ENCODE measurements around the gene COPA. TPM values are rescaled to one million over a fixed set of nuclear protein-coding genes. Genes with fewer than 3 reads are reported as not detected.

COPA gene
- total RNA-seq, 1 experiment from 2014 or later, result 118 TPM

GRCh38 chr1:160358073-160358472 lies 15.0 kb upstream of the COPA start:
- Histone ChIP-seq H3K56ac (ENCODE audit: insufficient read length, low read depth, low read length) (no peak overlapping the region), H3K79me1 (ENCODE audit: insufficient read depth, low read depth, low read length, poor library complexity, severe bottlenecking) (no peaks in the 10 kb centered on the region), H3K9ac (ENCODE audit: extremely low read depth, insufficient read length, low read length) (no peak overlapping the region), H3K23me2 (ENCODE audit: insufficient read length, low read depth, low read length, poor library complexity, severe bottlenecking) (no peaks in the 10 kb centered on the region), H3K27me3 (ENCODE audit: insufficient read depth, low read length) (no peaks in the 10 kb centered on the region), H3K4me1 (ENCODE audit: insufficient read depth, low read length) (no peaks in the 10 kb centered on the region; the same call in 1 of the 2 replicates), H3K23ac (ENCODE audit: insufficient read length, low read depth, low read length) (no peak overlapping the region), H4K5ac (ENCODE audit: insufficient read length, low read depth, low read length) (no peak overlapping the region), H3K14ac (ENCODE audit: insufficient read depth, low read length) (no peak overlapping the region), H2BK20ac (ENCODE audit: low read depth, low read length, poor library complexity, severe bottlenecking) (no peak overlapping the region), H3K4me2 (ENCODE audit: insufficient read depth, insufficient read length, low read length) (no peak overlapping the region), H4K20me1 (ENCODE audit: control insufficient read depth, insufficient read depth, insufficient read length) (peaks cover 2% of the 10 kb centered on the region), H4K91ac (ENCODE audit: insufficient read length, low read depth, low read length) (no peak overlapping the region), H3K9me3 (ENCODE audit: control insufficient read depth, low read depth, low read length) (no peaks in the 10 kb centered on the region), H3T11ph (ENCODE audit: low read length) (no peak overlapping the region), H2BK120ac (ENCODE audit: low read depth, low read length, poor library complexity, severe bottlenecking) (no peak overlapping the region), H3K18ac (ENCODE audit: insufficient read length, low read depth, low read length) (no peak overlapping the region), H3K27ac (ENCODE audit: insufficient read length, low read depth, low read length) (no peak overlapping the region), H2BK12ac (ENCODE audit: insufficient read length, low read depth, low read length) (no peak overlapping the region), H2BK15ac (ENCODE audit: low read depth, low read length) (no peak overlapping the region), H2AFZ (ENCODE audit: low read length) (no peak overlapping the region), H3K79me2 (ENCODE audit: insufficient read depth, low read length) (no peaks in the 10 kb centered on the region), H2BK5ac (ENCODE audit: insufficient read length, low read length) (no peak overlapping the region), H2AK5ac (ENCODE audit: insufficient read length, low read length) (no peak overlapping the region), H4K8ac (replicated peaks; ENCODE audit: insufficient read length, low read depth, low read length) (no peak overlapping the region), H3K4ac (ENCODE audit: low read depth, low read length) (no peak overlapping the region)
- no CpG with 5 or more reads among the region's 4 CpGs for WGBS (ENCODE audit: extremely low coverage, insufficient read length, low lambda C conversion rate)
- peak overlapping the region in 2 of 3 experiments; percentile 5 to 32; a peak in 2 of 7 replicates for H3K27ac Mint-ChIP-seq
- H3K4me1 Mint-ChIP-seq, result peaks cover 19 to 22% of the 10 kb centered on the region in 2 experiments
- H3K4me3 Mint-ChIP-seq, result no peak overlapping the region
- H3K27me3 Mint-ChIP-seq (ENCODE audit: low read depth), result no peaks in the 10 kb centered on the region
- no peak for TF ChIP-seq CTCF (conservative IDR thresholded peaks at IDR 0.05)
- peaks cover 34 to 77% (median 70%) of the 10 kb centered on the region in 3 experiments for H3K36me3 Mint-ChIP-seq (ENCODE audit: insufficient read depth in 1 of 3, low read depth in 3 of 3)
- H3K9me3 Mint-ChIP-seq, result no peaks in the 10 kb centered on the region
- DNase-seq, result no peak

All from H9 (cell line).